IMR-90 (cell line): ENCODE data around the gene SLIT1. TPM values are rescaled to one million over a fixed set of nuclear protein-coding genes. Genes with fewer than 3 reads are reported as not detected.

Experiments
- ATAC-seq: fragments of 200-7000 bp; cut with Tn5 transposase; 2 replicates; pipeline ENCODE4 v1.9.1; 2020; ENCODE audit warnings: low read depth, mild to moderate bottlenecking, moderate library complexity
- BruUV-seq: library from RNA; stranded (reverse); fragments of 400-500 nt; replicated peaks from 2 replicates; lab custom pipeline; 2021; lab: Mats Ljungman, UMichigan
- CTCF ChIA-PET: fragments of 300-600 bp; formaldehyde crosslinking; extraction: SDS; loops from one replicate; lab custom pipeline; 2021; ENCODE audit warnings: antibody characterized with exemption; lab: Yijun Ruan, JAX
- POLR2A ChIA-PET: fragments of 300-600 bp; sonication (Branson Sonifier 250); formaldehyde crosslinking; loops from one replicate; lab custom pipeline; 2022; ENCODE audit warnings: antibody characterized with exemption; ENCODE audit not compliant: unreplicated experiment; lab: Charles Lee
- DNase-seq: peaks from one replicate; pipeline ENCODE4 v3.0.0; 2013
- H2AFZ ChIP-seq: replicated peaks from 2 replicates; pipeline ENCODE3; 2013; ENCODE audit warnings: low read length, mild to moderate bottlenecking; ENCODE audit not compliant: poor library complexity
- H2AK5ac ChIP-seq: 2 replicates; pipeline ENCODE4 v1.6.1; 2013; ENCODE audit warnings: low read depth, low read length, inconsistent platforms
- H2AK9ac ChIP-seq: replicated peaks from 2 replicates; pipeline ENCODE3; 2013; ENCODE audit warnings: mild to moderate bottlenecking, low read depth, low read length, moderate library complexity; ENCODE audit not compliant: poor library complexity
- H2BK120ac ChIP-seq: 2 replicates; pipeline ENCODE4 v1.6.1; 2013; ENCODE audit warnings: low read depth, low read length, inconsistent platforms
- H2BK15ac ChIP-seq: 3 replicates; pipeline ENCODE4 v1.6.1; 2013; ENCODE audit warnings: low read depth, low read length, inconsistent platforms
- H2BK20ac ChIP-seq: 2 replicates; pipeline ENCODE4 v1.6.1; 2013; ENCODE audit warnings: low read depth, mild to moderate bottlenecking, inconsistent platforms, low read length, moderate library complexity
- H2BK5ac ChIP-seq: 2 replicates; pipeline ENCODE4 v1.6.1; 2013; ENCODE audit warnings: mild to moderate bottlenecking, low read depth, low read length, inconsistent platforms; ENCODE audit not compliant: poor library complexity, severe bottlenecking
- H3K14ac ChIP-seq: replicated peaks from 2 replicates; pipeline ENCODE4 v1.6.1; 2013; ENCODE audit warnings: low read depth, low read length, inconsistent platforms
- H3K18ac ChIP-seq: 2 replicates; pipeline ENCODE4 v1.6.1; 2013; ENCODE audit warnings: low read depth, low read length, control low read depth
- H3K23ac ChIP-seq: 2 replicates; pipeline ENCODE4 v1.6.1; 2013; ENCODE audit warnings: low read depth, low read length, inconsistent platforms
- H3K27ac ChIP-seq: 2 replicates; pipeline ENCODE4 v1.5.1; 2013; ENCODE audit warnings: mild to moderate bottlenecking, control low read depth, low read length; ENCODE audit not compliant: insufficient read depth
- H3K27me3 ChIP-seq: 2 replicates; pipeline ENCODE4 v1.6.1; 2013; ENCODE audit warnings: low read length; ENCODE audit not compliant: control insufficient read depth, insufficient read depth
- H3K36me3 ChIP-seq: 2 replicates; pipeline ENCODE4 v1.6.1; 2013; ENCODE audit warnings: low read length, mixed read lengths; ENCODE audit not compliant: control insufficient read depth, insufficient read depth
- H3K4ac ChIP-seq: 2 replicates; pipeline ENCODE4 v1.6.1; 2013; ENCODE audit warnings: low read depth, low read length, inconsistent platforms
- H3K4me1 ChIP-seq: 2 replicates; pipeline ENCODE4 v1.6.1; 2013; ENCODE audit warnings: low read length, mixed read lengths; ENCODE audit not compliant: control insufficient read depth, insufficient read depth
- H3K4me2 ChIP-seq: 2 replicates; pipeline ENCODE4 v1.6.1; 2013; ENCODE audit warnings: low read depth, mild to moderate bottlenecking, control low read depth, low read length, moderate library complexity
- H3K4me3 ChIP-seq: 2 replicates; pipeline ENCODE4 v1.5.1; 2013; ENCODE audit warnings: low read depth, mild to moderate bottlenecking, control low read depth, low read length, moderate library complexity; ENCODE audit not compliant: insufficient read depth
- H3K56ac ChIP-seq: 2 replicates; pipeline ENCODE4 v1.6.1; 2013; ENCODE audit warnings: low read length, inconsistent platforms; ENCODE audit not compliant: insufficient read depth; ENCODE audit errors: extremely low read depth
- H3K79me1 ChIP-seq, 2 experiments: 2 replicates each; pipeline ENCODE4 v1.6.1; 2013; ENCODE audit warnings: low read length in 2 of 2, inconsistent platforms in 1 of 2, low read depth in 1 of 2
- H3K9ac ChIP-seq: 2 replicates; pipeline ENCODE4 v1.6.1; 2013; ENCODE audit warnings: low read depth, low read length, control low read depth
- H3K9me1 ChIP-seq: 2 replicates; pipeline ENCODE4 v1.6.1; 2013; ENCODE audit warnings: low read length, inconsistent platforms; ENCODE audit not compliant: insufficient read depth
- H3K9me3 ChIP-seq: 2 replicates; pipeline ENCODE4 v1.6.1; 2013; ENCODE audit warnings: low read length; ENCODE audit not compliant: control insufficient read depth, insufficient read depth
- H4K20me1 ChIP-seq: 2 replicates; pipeline ENCODE4 v1.6.1; 2013; ENCODE audit warnings: low read length, inconsistent platforms; ENCODE audit not compliant: insufficient read depth
- H4K5ac ChIP-seq: 2 replicates; pipeline ENCODE4 v1.6.1; 2013; ENCODE audit warnings: mild to moderate bottlenecking, low read depth, low read length, control low read depth
- H4K8ac ChIP-seq, 2 experiments: 2 replicates each; pipeline ENCODE4 v1.6.1; 2013; ENCODE audit warnings: low read depth in 2 of 2, low read length in 2 of 2, control low read depth in 1 of 2, inconsistent platforms in 1 of 2
- H4K91ac ChIP-seq: 2 replicates; pipeline ENCODE4 v1.6.1; 2013; ENCODE audit warnings: low read depth, low read length, inconsistent platforms; ENCODE audit not compliant: insufficient read depth
- BHLHE40 ChIP-seq: fragments of 150-350 bp; IDR thresholded peaks from 2 replicates; pipeline ENCODE4 v1.6.1; 2016; ENCODE audit warnings: mild to moderate bottlenecking, low read depth, low read length
- CEBPB ChIP-seq: IDR thresholded peaks from 2 replicates; pipeline ENCODE4 v1.6.1; 2012; ENCODE audit warnings: low read depth, low read length, improper control_type of control experiment
- CHD1 ChIP-seq: IDR thresholded peaks from 2 replicates; pipeline ENCODE4 v1.6.1; 2012; ENCODE audit warnings: low read depth, low read length, improper control_type of control experiment
- CTCF ChIP-seq: conservative IDR thresholded peaks from 2 replicates; pipeline ENCODE4 v1.5.1; 2012; ENCODE audit warnings: mild to moderate bottlenecking, low read depth, low read length, improper control_type of control experiment
- ELK1 ChIP-seq: fragments of 150-350 bp; IDR thresholded peaks from 2 replicates; pipeline ENCODE4 v1.6.1; 2016; ENCODE audit warnings: low read depth, mild to moderate bottlenecking, low read length, moderate library complexity, borderline replicate concordance
- FOS ChIP-seq: fragments of 150-350 bp; IDR thresholded peaks from 2 replicates; pipeline ENCODE4 v1.6.1; 2016; ENCODE audit warnings: low read depth, low read length
- MAFK ChIP-seq: IDR thresholded peaks from 2 replicates; pipeline ENCODE4 v1.6.1; 2012; ENCODE audit warnings: low read depth, low read length, improper control_type of control experiment
- MAZ ChIP-seq: IDR thresholded peaks from 2 replicates; pipeline ENCODE4 v1.6.1; 2012; ENCODE audit warnings: low read depth, mild to moderate bottlenecking, low read length, improper control_type of control experiment, moderate library complexity, borderline replicate concordance
- MXI1 ChIP-seq: IDR thresholded peaks from 2 replicates; pipeline ENCODE4 v1.6.1; 2012; ENCODE audit warnings: low read depth, mild to moderate bottlenecking, low read length, moderate library complexity, borderline replicate concordance
- NFE2L2 ChIP-seq: fragments of 150-350 bp; IDR thresholded peaks from 2 replicates; pipeline ENCODE4 v1.6.1; 2016; ENCODE audit warnings: low read depth, mild to moderate bottlenecking, low read length
- POLR2A ChIP-seq: IDR thresholded peaks from 2 replicates; pipeline ENCODE4 v1.6.1; 2012; ENCODE audit warnings: mild to moderate bottlenecking, low read depth, low read length
- RAD21 ChIP-seq: IDR thresholded peaks from 2 replicates; pipeline ENCODE4 v1.6.1; 2012; ENCODE audit warnings: low read length, improper control_type of control experiment
- RCOR1 ChIP-seq: IDR thresholded peaks from 2 replicates; pipeline ENCODE4 v1.6.1; 2012; ENCODE audit warnings: mild to moderate bottlenecking, low read length, improper control_type of control experiment; ENCODE audit not compliant: insufficient replicate concordance
- RFX5 ChIP-seq: IDR thresholded peaks from 2 replicates; pipeline ENCODE4 v1.8.0; 2012; ENCODE audit warnings: low read depth, mild to moderate bottlenecking, low read length, moderate library complexity
- SMC3 ChIP-seq: fragments of 150-350 bp; IDR thresholded peaks from 2 replicates; pipeline ENCODE4 v1.6.1; 2016; ENCODE audit warnings: low read depth, mild to moderate bottlenecking, antibody characterized with exemption, low read length, moderate library complexity
- USF2 ChIP-seq: fragments of 150-350 bp; IDR thresholded peaks from 2 replicates; pipeline ENCODE4 v1.6.1; 2017; ENCODE audit warnings: mild to moderate bottlenecking, antibody characterized with exemption, low read length, low read depth
- WGBS, 2 experiments: methylation state at CpG; one replicate each; pipeline versions ENCODE4 v1.1.5 to v1.1.7; 2013; ENCODE audit warnings: missing lambda C conversion rate in 2 of 2; ENCODE audit not compliant: insufficient read length in 1 of 2; ENCODE audit errors: extremely low coverage in 2 of 2; 5-methylcytosine and 5-hydroxymethylcytosine counted together
- dilution Hi-C: fragments of 300-500 bp; cut with HindIII; formaldehyde crosslinking; loops from one replicate; pipeline ENCODE4 v1.14.3; 2018; ENCODE audit warnings: low sequenced_read_pairs; ENCODE audit not compliant: unreplicated experiment
- in situ Hi-C: fragments of 300-500 bp; cut with MboI; formaldehyde crosslinking; loops from 3 replicates; pipeline ENCODE4 v1.14.3; 2019; ENCODE audit warnings: low sequenced_read_pairs, inconsistent platforms, mixed read lengths
- intact Hi-C: fragments of 100-400 bp; cut with micrococcal nuclease; formaldehyde crosslinking; loops from 2 replicates; pipeline ENCODE4 v1.10.0; 2022
- polyA plus RNA-seq, 3 experiments: library from polyadenylated mRNA; depleted of rRNA; stranded (reverse); fragments of >200 nt; gene quantifications; 2 replicates each; pipeline ENCODE4 v1.2.3, GENCODE V29; 2012; ENCODE audit warnings: low replicate concordance in 1 of 3
- total RNA-seq: library from RNA; depleted of rRNA; stranded (reverse); fragments of >200 nt; gene quantifications from 2 replicates; pipeline ENCODE4 v1.2.3, GENCODE V29; 2012

The SLIT1 gene
- total and polyA plus RNA-seq, 2 of the 4 experiments (the other 2 are of a cell fraction), result under 0.01 TPM

GRCh38 chr10:96958071-96958470 is 227.7 kb downstream of the SLIT1 start:
- TF ChIP-seq MAFK (no peak), BHLHE40 (no peak), POLR2A (no peak), RAD21 (no peak), CTCF (no peak), FOS (no peak), RFX5 (no peak), ELK1 (no peak), USF2 (no peak), CEBPB (no peak), MAZ (no peak), NFE2L2 (no peak), MXI1 (no peak), SMC3 (no peak), RCOR1 (no peak), CHD1 (no peak)
- Histone ChIP-seq H4K8ac (no peak overlapping the region), H3K23ac (no peak overlapping the region), H4K5ac (no peak overlapping the region), H3K9me1 (peaks cover 6% of the 10 kb centered on the region; the same call in 1 of the 2 replicates), H4K20me1 (peaks cover 3% of the 10 kb centered on the region; the same call in 1 of the 2 replicates), H3K9ac (no peak overlapping the region), H3K9me3 (no peaks in the 10 kb centered on the region), H3K36me3 (peaks cover 14% of the 10 kb centered on the region), H2AK5ac (no peak overlapping the region), H2AK9ac (no peak overlapping the region), H4K91ac (no peak overlapping the region), H3K27me3 (no peaks in the 10 kb centered on the region), H3K27ac (no peak overlapping the region), H3K4me3 (no peak overlapping the region), H3K4ac (no peak overlapping the region), H3K4me1 (peaks cover 5% of the 10 kb centered on the region), H3K4me2 (no peak overlapping the region), H3K79me1 (peaks cover 26 to 47% of the 10 kb centered on the region in 2 experiments), H2BK5ac (no peak overlapping the region), H2BK15ac (no peak overlapping the region), H2AFZ (no peak overlapping the region), H3K56ac (no peak overlapping the region), H2BK120ac (no peak overlapping the region), H3K14ac (no peak overlapping the region), H2BK20ac (no peak overlapping the region), H3K18ac (no peak overlapping the region)
- ATAC-seq (no peak), DNase-seq (no peak)
- CTCF ChIA-PET, result interaction anchor here (0.6 to 1.0 kb wide), 2 partner anchors 79 to 1097 kb away, joined by 4 to 5 read pairs; no protein-coding TSS in a partner anchor
- no CpG with 5 or more reads among the region's 2 CpGs for WGBS, 2 experiments
- no TSS peak for BruUV-seq
- in situ Hi-C loops, result no loop called here
- dilution Hi-C loops, result no loop called here
- POLR2A ChIA-PET, result no interaction called here
- intact Hi-C loops, result loop anchor here (5.0 kb wide), 1 partner anchor 116 kb away; no protein-coding TSS in a partner anchor
